Measurements from ENCODE around the gene CRYM. TPM values are rescaled to one million over a fixed set of nuclear protein-coding genes. Genes with fewer than 3 reads are reported as not detected.
"Not testable (repeated sequence)": the region's sequence is repeated elsewhere in the genome, so short reads cannot be mapped to it uniquely, and the experiment has no call there.

Gene CRYM
- total RNA-seq, 1 experiment from 2014 or later, result 12.9 TPM

DNA sequence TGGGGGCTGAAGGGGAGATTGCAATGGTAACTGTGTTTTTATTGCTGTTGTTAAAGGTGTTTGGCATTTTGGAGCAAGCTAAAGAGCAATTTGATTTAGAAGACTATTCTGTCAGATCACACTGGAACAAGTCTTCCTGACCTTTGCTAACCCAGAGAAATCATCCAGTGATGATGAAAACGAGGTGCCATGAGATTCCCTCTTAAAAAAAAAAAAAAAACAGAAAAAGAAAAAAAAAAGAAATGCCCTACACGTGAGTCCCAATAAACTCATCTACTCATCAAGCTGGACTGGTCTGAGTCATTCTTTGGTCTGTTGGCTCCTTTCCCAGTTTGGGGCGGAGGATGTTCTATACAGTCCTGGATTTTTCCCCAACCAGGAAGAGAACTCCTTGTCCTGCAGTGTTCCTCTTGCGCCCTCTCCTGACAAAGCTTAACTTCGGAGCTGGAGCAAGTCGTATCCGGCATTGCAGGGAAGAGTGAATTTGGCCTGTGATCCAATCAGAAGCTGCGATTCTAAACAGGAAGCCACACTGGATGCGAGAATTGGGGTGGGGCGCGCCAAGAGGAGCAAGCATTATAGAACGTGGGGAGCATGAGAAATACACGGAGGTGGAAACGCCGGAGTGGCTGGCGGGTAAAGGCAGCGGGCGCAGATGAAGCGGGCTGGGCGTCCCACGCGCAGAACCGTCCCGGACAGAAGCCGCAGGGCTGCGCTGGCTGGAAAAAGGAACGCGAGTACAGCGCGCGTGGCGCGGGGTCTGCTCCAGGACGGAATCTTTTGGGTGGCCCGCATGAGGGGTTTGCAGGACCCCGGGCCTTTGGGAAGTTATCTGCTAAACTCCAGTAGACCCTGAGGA, 22.4 kb upstream of the CRYM start:
- POLR2A ChIA-PET, result interaction anchor here (0.6 to 2.1 kb wide), 8 partner anchors 20 to 1862 kb away, joined by 3 to 15 read pairs (median 4); partner anchors contain the start of gene LDAF1

DNA sequence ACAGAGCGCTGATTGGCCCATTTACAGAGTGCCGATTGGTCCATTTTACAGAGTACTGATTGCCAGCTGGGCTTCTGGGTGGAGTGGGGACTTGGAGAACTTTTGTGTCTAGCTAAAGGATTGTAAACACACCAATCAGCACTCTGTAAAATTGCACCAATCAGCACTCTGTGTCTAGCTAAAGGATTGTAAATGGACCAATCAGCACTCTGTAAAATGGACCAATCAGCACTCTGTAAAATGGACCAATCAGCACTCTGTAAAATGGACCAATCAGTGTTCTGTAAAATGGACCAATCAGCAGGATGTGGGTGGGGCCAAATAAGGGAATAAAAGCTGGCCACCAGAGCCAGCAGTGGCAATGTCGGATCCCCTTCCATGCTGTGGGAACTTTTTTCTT, 11.7 kb upstream of the CRYM start:
- H3K9me3 Mint-ChIP-seq, result peaks cover 29% of the 10 kb centered on the region
- H3K36me3 Mint-ChIP-seq, result peaks cover 16% of the 10 kb centered on the region
- H3K27ac Mint-ChIP-seq; H3K4me3 Mint-ChIP-seq; H3K4me1 Mint-ChIP-seq; ATAC-seq; DNase-seq (ENCODE audit: low spot score); POLR2A ChIA-PET: not testable (repeated sequence)
- CTCF ChIA-PET, result interaction anchor here (2.6 kb wide), 1 partner anchor 11 kb away, joined by 11 read pairs; no protein-coding TSS in a partner anchor
- peaks cover 20% of the 10 kb centered on the region for H3K27me3 Mint-ChIP-seq (ENCODE audit: low read depth)

More for the DNA sequence above, 22.4 kb upstream of the CRYM start:
- Mint-ChIP-seq H3K27me3 (ENCODE audit: low read depth) (peaks cover 45% of the 10 kb centered on the region), H3K9me3 (no peaks in the 10 kb centered on the region), H3K36me3 (no peaks in the 10 kb centered on the region), H3K27ac (peak overlapping the region; percentile 24; the same call in 1 of the 2 replicates), H3K4me1 (peaks cover 31% of the 10 kb centered on the region), H3K4me3 (peak overlapping the region; percentile 91)
- peak; percentile 86 for ATAC-seq
- peak; percentile 86 for DNase-seq (ENCODE audit: low spot score)
- TF ChIP-seq, protein P1, sequence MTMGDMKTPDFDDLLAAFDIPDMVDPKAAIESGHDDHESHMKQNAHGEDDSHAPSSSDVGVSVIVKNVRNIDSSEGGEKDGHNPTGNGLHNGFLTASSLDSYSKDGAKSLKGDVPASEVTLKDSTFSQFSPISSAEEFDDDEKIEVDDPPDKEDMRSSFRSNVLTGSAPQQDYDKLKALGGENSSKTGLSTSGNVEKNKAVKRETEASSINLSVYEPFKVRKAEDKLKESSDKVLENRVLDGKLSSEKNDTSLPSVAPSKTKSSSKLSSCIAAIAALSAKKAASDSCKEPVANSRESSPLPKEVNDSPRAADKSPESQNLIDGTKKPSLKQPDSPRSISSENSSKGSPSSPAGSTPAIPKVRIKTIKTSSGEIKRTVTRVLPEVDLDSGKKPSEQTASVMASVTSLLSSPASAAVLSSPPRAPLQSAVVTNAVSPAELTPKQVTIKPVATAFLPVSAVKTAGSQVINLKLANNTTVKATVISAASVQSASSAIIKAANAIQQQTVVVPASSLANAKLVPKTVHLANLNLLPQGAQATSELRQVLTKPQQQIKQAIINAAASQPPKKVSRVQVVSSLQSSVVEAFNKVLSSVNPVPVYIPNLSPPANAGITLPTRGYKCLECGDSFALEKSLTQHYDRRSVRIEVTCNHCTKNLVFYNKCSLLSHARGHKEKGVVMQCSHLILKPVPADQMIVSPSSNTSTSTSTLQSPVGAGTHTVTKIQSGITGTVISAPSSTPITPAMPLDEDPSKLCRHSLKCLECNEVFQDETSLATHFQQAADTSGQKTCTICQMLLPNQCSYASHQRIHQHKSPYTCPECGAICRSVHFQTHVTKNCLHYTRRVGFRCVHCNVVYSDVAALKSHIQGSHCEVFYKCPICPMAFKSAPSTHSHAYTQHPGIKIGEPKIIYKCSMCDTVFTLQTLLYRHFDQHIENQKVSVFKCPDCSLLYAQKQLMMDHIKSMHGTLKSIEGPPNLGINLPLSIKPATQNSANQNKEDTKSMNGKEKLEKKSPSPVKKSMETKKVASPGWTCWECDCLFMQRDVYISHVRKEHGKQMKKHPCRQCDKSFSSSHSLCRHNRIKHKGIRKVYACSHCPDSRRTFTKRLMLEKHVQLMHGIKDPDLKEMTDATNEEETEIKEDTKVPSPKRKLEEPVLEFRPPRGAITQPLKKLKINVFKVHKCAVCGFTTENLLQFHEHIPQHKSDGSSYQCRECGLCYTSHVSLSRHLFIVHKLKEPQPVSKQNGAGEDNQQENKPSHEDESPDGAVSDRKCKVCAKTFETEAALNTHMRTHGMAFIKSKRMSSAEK (CRISPR knock-in tag; IDR thresholded peaks at IDR 0.05; ENCODE audit: borderline replicate concordance), result no peak
- TF ChIP-seq SMAD4 (CRISPR knock-in tag; IDR thresholded peaks at IDR 0.05), result no peak
- TF ChIP-seq MXD4 (CRISPR knock-in tag; IDR thresholded peaks at IDR 0.05; ENCODE audit: borderline replicate concordance), result no peak
- TF ChIP-seq, protein P2, sequence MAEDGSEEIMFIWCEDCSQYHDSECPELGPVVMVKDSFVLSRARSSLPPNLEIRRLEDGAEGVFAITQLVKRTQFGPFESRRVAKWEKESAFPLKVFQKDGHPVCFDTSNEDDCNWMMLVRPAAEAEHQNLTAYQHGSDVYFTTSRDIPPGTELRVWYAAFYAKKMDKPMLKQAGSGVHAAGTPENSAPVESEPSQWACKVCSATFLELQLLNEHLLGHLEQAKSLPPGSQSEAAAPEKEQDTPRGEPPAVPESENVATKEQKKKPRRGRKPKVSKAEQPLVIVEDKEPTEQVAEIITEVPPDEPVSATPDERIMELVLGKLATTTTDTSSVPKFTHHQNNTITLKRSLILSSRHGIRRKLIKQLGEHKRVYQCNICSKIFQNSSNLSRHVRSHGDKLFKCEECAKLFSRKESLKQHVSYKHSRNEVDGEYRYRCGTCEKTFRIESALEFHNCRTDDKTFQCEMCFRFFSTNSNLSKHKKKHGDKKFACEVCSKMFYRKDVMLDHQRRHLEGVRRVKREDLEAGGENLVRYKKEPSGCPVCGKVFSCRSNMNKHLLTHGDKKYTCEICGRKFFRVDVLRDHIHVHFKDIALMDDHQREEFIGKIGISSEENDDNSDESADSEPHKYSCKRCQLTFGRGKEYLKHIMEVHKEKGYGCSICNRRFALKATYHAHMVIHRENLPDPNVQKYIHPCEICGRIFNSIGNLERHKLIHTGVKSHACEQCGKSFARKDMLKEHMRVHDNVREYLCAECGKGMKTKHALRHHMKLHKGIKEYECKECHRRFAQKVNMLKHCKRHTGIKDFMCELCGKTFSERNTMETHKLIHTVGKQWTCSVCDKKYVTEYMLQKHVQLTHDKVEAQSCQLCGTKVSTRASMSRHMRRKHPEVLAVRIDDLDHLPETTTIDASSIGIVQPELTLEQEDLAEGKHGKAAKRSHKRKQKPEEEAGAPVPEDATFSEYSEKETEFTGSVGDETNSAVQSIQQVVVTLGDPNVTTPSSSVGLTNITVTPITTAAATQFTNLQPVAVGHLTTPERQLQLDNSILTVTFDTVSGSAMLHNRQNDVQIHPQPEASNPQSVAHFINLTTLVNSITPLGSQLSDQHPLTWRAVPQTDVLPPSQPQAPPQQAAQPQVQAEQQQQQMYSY (CRISPR knock-in tag; IDR thresholded peaks at IDR 0.05), result peak; percentile 79
- TF ChIP-seq FOXK1 (CRISPR knock-in tag; IDR thresholded peaks at IDR 0.05), result peak; percentile 59; the same call in 1 of the 2 replicates
- TF ChIP-seq GABPB1 (CRISPR knock-in tag; IDR thresholded peaks at IDR 0.05), result peak; percentile 85
- TF ChIP-seq RELA (CRISPR knock-in tag; IDR thresholded peaks at IDR 0.05; ENCODE audit: borderline replicate concordance), result no peak
- peak; percentile 70 for TF ChIP-seq ETV6 (CRISPR knock-in tag; IDR thresholded peaks at IDR 0.05)
- TF ChIP-seq TEAD4 (CRISPR knock-in tag; IDR thresholded peaks at IDR 0.05), result no peak
- peak; percentile 60; the same call in 1 of the 2 replicates for TF ChIP-seq SP1 (CRISPR knock-in tag; conservative IDR thresholded peaks at IDR 0.05)
- TF ChIP-seq, protein P3, sequence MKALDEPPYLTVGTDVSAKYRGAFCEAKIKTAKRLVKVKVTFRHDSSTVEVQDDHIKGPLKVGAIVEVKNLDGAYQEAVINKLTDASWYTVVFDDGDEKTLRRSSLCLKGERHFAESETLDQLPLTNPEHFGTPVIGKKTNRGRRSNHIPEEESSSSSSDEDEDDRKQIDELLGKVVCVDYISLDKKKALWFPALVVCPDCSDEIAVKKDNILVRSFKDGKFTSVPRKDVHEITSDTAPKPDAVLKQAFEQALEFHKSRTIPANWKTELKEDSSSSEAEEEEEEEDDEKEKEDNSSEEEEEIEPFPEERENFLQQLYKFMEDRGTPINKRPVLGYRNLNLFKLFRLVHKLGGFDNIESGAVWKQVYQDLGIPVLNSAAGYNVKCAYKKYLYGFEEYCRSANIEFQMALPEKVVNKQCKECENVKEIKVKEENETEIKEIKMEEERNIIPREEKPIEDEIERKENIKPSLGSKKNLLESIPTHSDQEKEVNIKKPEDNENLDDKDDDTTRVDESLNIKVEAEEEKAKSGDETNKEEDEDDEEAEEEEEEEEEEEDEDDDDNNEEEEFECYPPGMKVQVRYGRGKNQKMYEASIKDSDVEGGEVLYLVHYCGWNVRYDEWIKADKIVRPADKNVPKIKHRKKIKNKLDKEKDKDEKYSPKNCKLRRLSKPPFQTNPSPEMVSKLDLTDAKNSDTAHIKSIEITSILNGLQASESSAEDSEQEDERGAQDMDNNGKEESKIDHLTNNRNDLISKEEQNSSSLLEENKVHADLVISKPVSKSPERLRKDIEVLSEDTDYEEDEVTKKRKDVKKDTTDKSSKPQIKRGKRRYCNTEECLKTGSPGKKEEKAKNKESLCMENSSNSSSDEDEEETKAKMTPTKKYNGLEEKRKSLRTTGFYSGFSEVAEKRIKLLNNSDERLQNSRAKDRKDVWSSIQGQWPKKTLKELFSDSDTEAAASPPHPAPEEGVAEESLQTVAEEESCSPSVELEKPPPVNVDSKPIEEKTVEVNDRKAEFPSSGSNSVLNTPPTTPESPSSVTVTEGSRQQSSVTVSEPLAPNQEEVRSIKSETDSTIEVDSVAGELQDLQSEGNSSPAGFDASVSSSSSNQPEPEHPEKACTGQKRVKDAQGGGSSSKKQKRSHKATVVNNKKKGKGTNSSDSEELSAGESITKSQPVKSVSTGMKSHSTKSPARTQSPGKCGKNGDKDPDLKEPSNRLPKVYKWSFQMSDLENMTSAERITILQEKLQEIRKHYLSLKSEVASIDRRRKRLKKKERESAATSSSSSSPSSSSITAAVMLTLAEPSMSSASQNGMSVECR (CRISPR knock-in tag; IDR thresholded peaks at IDR 0.05; ENCODE audit: borderline replicate concordance), result no peak
- TF ChIP-seq, protein P4, sequence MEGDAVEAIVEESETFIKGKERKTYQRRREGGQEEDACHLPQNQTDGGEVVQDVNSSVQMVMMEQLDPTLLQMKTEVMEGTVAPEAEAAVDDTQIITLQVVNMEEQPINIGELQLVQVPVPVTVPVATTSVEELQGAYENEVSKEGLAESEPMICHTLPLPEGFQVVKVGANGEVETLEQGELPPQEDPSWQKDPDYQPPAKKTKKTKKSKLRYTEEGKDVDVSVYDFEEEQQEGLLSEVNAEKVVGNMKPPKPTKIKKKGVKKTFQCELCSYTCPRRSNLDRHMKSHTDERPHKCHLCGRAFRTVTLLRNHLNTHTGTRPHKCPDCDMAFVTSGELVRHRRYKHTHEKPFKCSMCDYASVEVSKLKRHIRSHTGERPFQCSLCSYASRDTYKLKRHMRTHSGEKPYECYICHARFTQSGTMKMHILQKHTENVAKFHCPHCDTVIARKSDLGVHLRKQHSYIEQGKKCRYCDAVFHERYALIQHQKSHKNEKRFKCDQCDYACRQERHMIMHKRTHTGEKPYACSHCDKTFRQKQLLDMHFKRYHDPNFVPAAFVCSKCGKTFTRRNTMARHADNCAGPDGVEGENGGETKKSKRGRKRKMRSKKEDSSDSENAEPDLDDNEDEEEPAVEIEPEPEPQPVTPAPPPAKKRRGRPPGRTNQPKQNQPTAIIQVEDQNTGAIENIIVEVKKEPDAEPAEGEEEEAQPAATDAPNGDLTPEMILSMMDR (IDR thresholded peaks at IDR 0.05), result peak; percentile 38; the same call in 1 of the 2 replicates
- CTCF ChIA-PET, result interaction anchor here (0.6 to 5.0 kb wide), 51 partner anchors 8 to 1076 kb away, joined by 3 to 186 read pairs (median 5); partner anchors contain the start of genes CRYM, DNAH3, ERI2 and LDAF1

Measured in WTC11 (cell line).